HG03354 (cell line): ENCODE data around the gene ARRDC5.
"Not testable (repeated sequence)": the region's sequence is repeated elsewhere in the genome, so short reads cannot be mapped to it uniquely, and the experiment has no call there.

ENCODE experiments used
- ATAC-seq: cut with Tn5 transposase; IDR thresholded peaks from one replicate; pipeline ENCODE4 v1.9.1; 2021; ENCODE audit warnings: mild to moderate bottlenecking; ENCODE audit not compliant: unreplicated experiment, poor library complexity, severe bottlenecking

ARRDC5 gene

GRCh38 chr19:4902796-4903195, at the start of gene ARRDC5:
TSS of gene ARRDC5 (minus strand) at chr19:4902896. CDS start at chr19:4902825, 71 bp downstream.
- no peak for ATAC-seq

GRCh38 chr19:4951656-4952055, 49.0 kb upstream of the ARRDC5 start:
- ATAC-seq: no peak

GRCh38 chr19:4950650-4951049, 48.0 kb upstream of the ARRDC5 start:
- not testable (repeated sequence) for ATAC-seq

- not testable (repeated sequence) for ATAC-seq
Observed at GRCh38 chr19:4941638-4942169, 39.0 kb upstream of the ARRDC5 start.

GRCh38 chr19:4939466-4939865, 36.8 kb upstream of the ARRDC5 start:
- no peak for ATAC-seq

GRCh38 chr19:4938461-4938860, 35.8 kb upstream of the ARRDC5 start:
- ATAC-seq: not testable (repeated sequence)

- no peak for ATAC-seq
Observed at GRCh38 chr19:4937060-4937459, 34.4 kb upstream of the ARRDC5 start.

GRCh38 chr19:4935444-4935843, 32.7 kb upstream of the ARRDC5 start:
- no peak for ATAC-seq

GRCh38 chr19:4933528-4933927, 30.8 kb upstream of the ARRDC5 start:
- ATAC-seq: no peak

GRCh38 chr19:4932711-4933110, 30.0 kb upstream of the ARRDC5 start:
- ATAC-seq: no peak

GRCh38 chr19:4930664-4931063, 28.0 kb upstream of the ARRDC5 start:
- no peak for ATAC-seq

- no peak for ATAC-seq
Observed at GRCh38 chr19:4929186-4929585, 26.5 kb upstream of the ARRDC5 start.

GRCh38 chr19:4923276-4923747, 20.6 kb upstream of the ARRDC5 start:
- ATAC-seq: no peak

- ATAC-seq: no peak
Observed at GRCh38 chr19:4922530-4923275, 20.0 kb upstream of the ARRDC5 start.

- peak; percentile 51 for ATAC-seq
Observed at GRCh38 chr19:4916292-4917082, 13.8 kb upstream of the ARRDC5 start.

GRCh38 chr19:4914736-4915501, 12.2 kb upstream of the ARRDC5 start:
- no peak for ATAC-seq

- no peak for ATAC-seq
Observed at GRCh38 chr19:4913996-4914735, 11.5 kb upstream of the ARRDC5 start.

GRCh38 chr19:4911786-4912672, 9.3 kb upstream of the ARRDC5 start:
- ATAC-seq: no peak
